H1 (cell line): ENCODE results near the gene RRBP1.

ENCODE experiments used
- ATF3 ChIP-seq: IDR thresholded peaks from 2 replicates; pipeline ENCODE4 v1.6.1; 2011; ENCODE audit warnings: low read depth, mild to moderate bottlenecking, low read length; ENCODE audit not compliant: insufficient read depth
- CHD2 ChIP-seq: IDR thresholded peaks from 2 replicates; pipeline ENCODE4 v1.6.1; 2012; ENCODE audit warnings: low read length, improper control_type of control experiment
- CTCF ChIP-seq, 3 experiments: IDR thresholded peaks; 1 replicate in 2 of 3; 2 replicates in 1 of 3; pipeline versions ENCODE4 v1.5.1 to v1.6.1; 2011; ENCODE audit warnings: low read length in 3 of 3, mild to moderate bottlenecking in 3 of 3, inconsistent platforms in 2 of 3, low read depth in 1 of 3, moderate library complexity in 1 of 3; ENCODE audit not compliant: insufficient read depth in 1 of 3; ENCODE audit errors: control extremely low read depth in 1 of 3
- YY1 ChIP-seq: IDR thresholded peaks from 2 replicates; pipeline ENCODE4 v1.6.1; 2011; ENCODE audit warnings: low read depth, mild to moderate bottlenecking, low read length

DNA sequence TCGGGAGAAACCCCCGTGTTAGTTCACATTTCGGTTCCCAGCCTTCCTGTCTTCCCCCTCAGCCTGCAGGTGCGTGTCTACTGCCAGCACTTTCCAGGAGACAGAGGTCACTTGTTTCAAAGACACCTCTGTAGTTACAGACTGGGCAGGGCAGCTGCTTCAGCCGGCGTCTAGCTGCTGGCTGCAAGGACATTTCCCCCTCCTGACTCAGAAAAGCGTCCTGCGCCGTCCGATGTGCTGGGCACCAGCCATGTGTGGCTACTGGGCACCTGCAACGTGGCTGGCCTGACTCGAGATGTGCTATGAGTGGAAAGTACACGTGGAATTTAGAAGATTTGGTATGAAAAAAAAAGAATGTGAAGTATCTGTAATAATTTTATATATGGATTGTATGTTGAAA lies 37.6 kb downstream of the RRBP1 start:
- no peak for TF ChIP-seq CTCF (IDR thresholded peaks at IDR 0.05; ENCODE audit: control extremely low read depth in 1 of 3, insufficient read depth in 1 of 3, low read depth in 1 of 3, low read length in 3 of 3)
- no peak for TF ChIP-seq YY1
- TF ChIP-seq ATF3: no peak
- no peak for TF ChIP-seq CHD2
